GM20431 (cell line): ENCODE measurements around the gene RBMS1.

Source experiments
- in situ Hi-C: fragments of 300-500 bp; cut with MseI, MboI; formaldehyde crosslinking; loops from one replicate; pipeline ENCODE4 v1.15.0; 2020; ENCODE audit warnings: low sequenced_read_pairs; ENCODE audit not compliant: unreplicated experiment

The RBMS1 gene

GRCh38 chr2:160269803-160270570 lies 223.6 kb downstream of the RBMS1 start:
- in situ Hi-C loops, result no loop called here

GRCh38 chr2:160269365-160269764 lies 224.2 kb downstream of the RBMS1 start:
- in situ Hi-C loops, result no loop called here

GRCh38 chr2:160268151-160268781 lies 225.3 kb downstream of the RBMS1 start:
- in situ Hi-C loops, result no loop called here

GRCh38 chr2:160267692-160268091 lies 225.9 kb downstream of the RBMS1 start:
- in situ Hi-C loops, result no loop called here

- in situ Hi-C loops, result no loop called here
Measured at GRCh38 chr2:160267022-160267421, 226.6 kb downstream of the RBMS1 start.

GRCh38 chr2:160266037-160266551 lies 227.5 kb downstream of the RBMS1 start:
- in situ Hi-C loops, result no loop called here

- in situ Hi-C loops, result no loop called here
Measured at GRCh38 chr2:160264308-160264707, 229.3 kb downstream of the RBMS1 start.

GRCh38 chr2:160261732-160262131 lies 231.9 kb downstream of the RBMS1 start:
- in situ Hi-C loops, result no loop called here

GRCh38 chr2:160258492-160258805 lies 235.2 kb downstream of the RBMS1 start:
- in situ Hi-C loops, result no loop called here

- in situ Hi-C loops, result no loop called here
Measured at GRCh38 chr2:160257743-160258491, 235.7 kb downstream of the RBMS1 start.

GRCh38 chr2:160257041-160257742 lies 236.4 kb downstream of the RBMS1 start:
- in situ Hi-C loops, result no loop called here

GRCh38 chr2:160256507-160256906 lies 237.1 kb downstream of the RBMS1 start:
- in situ Hi-C loops, result no loop called here

- in situ Hi-C loops, result no loop called here
Measured at GRCh38 chr2:160255408-160255807, 238.2 kb downstream of the RBMS1 start.

GRCh38 chr2:160254189-160254762 lies 239.3 kb downstream of the RBMS1 start:
- in situ Hi-C loops, result no loop called here

GRCh38 chr2:160253440-160254188 lies 240.0 kb downstream of the RBMS1 start:
- in situ Hi-C loops, result no loop called here

GRCh38 chr2:160252900-160253299 lies 240.7 kb downstream of the RBMS1 start:
- in situ Hi-C loops, result no loop called here

- in situ Hi-C loops, result no loop called here
Measured at GRCh38 chr2:160252278-160252887, 241.2 kb downstream of the RBMS1 start.

GRCh38 chr2:160251569-160251968 lies 242.0 kb downstream of the RBMS1 start:
- in situ Hi-C loops, result no loop called here

- in situ Hi-C loops, result no loop called here
Measured at GRCh38 chr2:160249876-160250275, 243.7 kb downstream of the RBMS1 start.
